H1 (cell line): Measurements from ENCODE around the gene SH2D7. TPM values are rescaled to one million over a fixed set of nuclear protein-coding genes. Genes with fewer than 3 reads are reported as not detected.

Experiments used
- CTCF ChIA-PET: fragments of 300-600 bp; sonication (Branson Sonifier 250); formaldehyde crosslinking; loops from one replicate; lab custom pipeline; 2021; ENCODE audit not compliant: partially characterized antibody; lab: Charles Lee
- POLR2A ChIA-PET: fragments of 300-600 bp; sonication (Branson Sonifier 250); formaldehyde crosslinking; loops from one replicate; lab custom pipeline; 2021; ENCODE audit warnings: inconsistent platforms; ENCODE audit not compliant: partially characterized antibody; lab: Charles Lee
- DNase-seq, 2 experiments: peaks; one replicate each; pipeline versions ENCODE4 v3.0.0 to v3.0.0-alpha.2; 2010 to 2022; ENCODE audit warnings: low spot score in 2 of 2, low read depth in 1 of 2, mixed read lengths in 1 of 2
- FAIRE-seq: peaks from 2 replicates; lab custom pipeline; 2011; peaks lifted over from hg19 to GRCh38; lab: Jason Lieb, UNC
- H2AFZ ChIP-seq: 2 replicates; pipeline ENCODE4 v1.8.1; 2012; ENCODE audit warnings: low read length, inconsistent platforms
- H2AK5ac ChIP-seq: 2 replicates; pipeline ENCODE4 v1.6.1; 2013; ENCODE audit warnings: low read depth, low read length
- H2BK120ac ChIP-seq: replicated peaks from 2 replicates; pipeline ENCODE3; 2013; ENCODE audit warnings: low read depth, low read length, inconsistent platforms
- H2BK12ac ChIP-seq: 2 replicates; pipeline ENCODE4 v1.6.1; 2013; ENCODE audit warnings: low read depth, low read length
- H2BK15ac ChIP-seq: 2 replicates; pipeline ENCODE4 v1.6.1; 2013; ENCODE audit warnings: low read length
- H2BK20ac ChIP-seq: 2 replicates; pipeline ENCODE4 v1.6.1; 2013; ENCODE audit warnings: low read length
- H2BK5ac ChIP-seq: 2 replicates; pipeline ENCODE4 v1.6.1; 2013; ENCODE audit warnings: low read depth, low read length
- H3K14ac ChIP-seq: 2 replicates; pipeline ENCODE4 v1.6.1; 2013; ENCODE audit warnings: inconsistent platforms; ENCODE audit not compliant: insufficient read length
- H3K18ac ChIP-seq: 2 replicates; pipeline ENCODE4 v1.6.1; 2013; ENCODE audit warnings: low read length; ENCODE audit errors: extremely low read depth
- H3K23ac ChIP-seq: 2 replicates; pipeline ENCODE4 v1.6.1; 2013; ENCODE audit warnings: inconsistent platforms; ENCODE audit not compliant: insufficient read length
- H3K23me2 ChIP-seq: 2 replicates; pipeline ENCODE4 v1.6.1; 2013; ENCODE audit warnings: low read depth, low read length
- H3K27ac ChIP-seq: 2 replicates; pipeline ENCODE4 v1.6.1; 2011; ENCODE audit warnings: low read depth, low read length, inconsistent platforms
- H3K27me3 ChIP-seq, 4 experiments: replicated peaks in 1 of 4; 1 replicate in 1 of 4; 2 replicates in 3 of 4; pipeline versions ENCODE4 v1.6.1 to v1.8.1; 2011 to 2013; ENCODE audit warnings: low read length in 3 of 4, mild to moderate bottlenecking in 3 of 4, inconsistent platforms in 2 of 4, mixed read lengths in 2 of 4, moderate library complexity in 1 of 4; ENCODE audit not compliant: control insufficient read depth in 3 of 4, insufficient read depth in 3 of 4; ENCODE audit errors: extremely low read depth in 1 of 4
- H3K36me3 ChIP-seq, 4 experiments: 2 replicates each; pipeline versions ENCODE4 v1.6.1 to v1.8.1; 2011 to 2013; ENCODE audit warnings: mild to moderate bottlenecking in 4 of 4, low read length in 3 of 4, moderate library complexity in 2 of 4, control low read depth in 1 of 4, inconsistent platforms in 1 of 4; ENCODE audit not compliant: insufficient read depth in 4 of 4, control insufficient read depth in 2 of 4
- H3K4ac ChIP-seq: replicated peaks from 2 replicates; pipeline ENCODE3; 2013; ENCODE audit warnings: low read length, low read depth, mixed read lengths, inconsistent platforms; ENCODE audit not compliant: insufficient read length
- H3K4me1 ChIP-seq, 4 experiments: replicated peaks in 1 of 4; 1 replicate in 1 of 4; 2 replicates in 3 of 4; pipeline versions ENCODE4 v1.6.1 to v1.8.1; 2011 to 2013; ENCODE audit warnings: low read length in 3 of 4, inconsistent platforms in 2 of 4, mixed read lengths in 1 of 4; ENCODE audit not compliant: insufficient read depth in 4 of 4, control insufficient read depth in 3 of 4
- H3K4me2 ChIP-seq, 2 experiments: 2 replicates each; pipeline versions ENCODE4 v1.6.1 to v1.8.1; 2011 to 2013; ENCODE audit warnings: low read depth in 2 of 2, low read length in 2 of 2, control low read depth in 1 of 2, inconsistent platforms in 1 of 2, mild to moderate bottlenecking in 1 of 2; ENCODE audit not compliant: insufficient read depth in 1 of 2
- H3K4me3 ChIP-seq, 4 experiments: fragments of 200-600, 300-600 bp in 1 of 4; sonication (generic), shearing (Covaris generic), sonication (Bioruptor Twin) in 1 of 4; 2 replicates each; pipeline versions ENCODE4 v1.5.1 to v1.8.1; 2011 to 2016; ENCODE audit warnings: low read length in 4 of 4, low read depth in 3 of 4, control low read depth in 2 of 4, inconsistent platforms in 2 of 4, mild to moderate bottlenecking in 2 of 4, mixed read lengths in 1 of 4, moderate library complexity in 1 of 4; ENCODE audit not compliant: insufficient read depth in 2 of 4; ENCODE audit errors: extremely low read depth in 1 of 4
- H3K56ac ChIP-seq: replicated peaks from 2 replicates; pipeline ENCODE3; 2013; ENCODE audit warnings: low read depth, mild to moderate bottlenecking, mixed read lengths, low read length, inconsistent platforms; ENCODE audit not compliant: insufficient read length
- H3K79me1 ChIP-seq: 2 replicates; pipeline ENCODE4 v1.6.1; 2013; ENCODE audit warnings: low read depth, low read length, control low read depth
- H3K79me2 ChIP-seq, 2 experiments: 2 replicates each; pipeline versions ENCODE4 v1.6.1 to v1.8.1; 2012 to 2013; ENCODE audit warnings: low read length in 2 of 2, mild to moderate bottlenecking in 2 of 2, inconsistent platforms in 1 of 2; ENCODE audit not compliant: insufficient read depth in 2 of 2, control insufficient read depth in 1 of 2
- H3K9ac ChIP-seq, 4 experiments: replicated peaks in 1 of 4; 1 replicate in 1 of 4; 2 replicates in 3 of 4; pipeline versions ENCODE4 v1.6.1 to v1.8.1; 2011 to 2013; ENCODE audit warnings: low read depth in 3 of 4, low read length in 3 of 4, control low read depth in 2 of 4, mild to moderate bottlenecking in 2 of 4, moderate library complexity in 2 of 4, inconsistent platforms in 1 of 4; ENCODE audit errors: extremely low read depth in 1 of 4
- H3K9me3 ChIP-seq, 2 experiments: 2 replicates each; pipeline versions ENCODE4 v1.6.1 to v1.8.1; 2012 to 2013; ENCODE audit warnings: mild to moderate bottlenecking in 2 of 2, moderate library complexity in 2 of 2, control low read depth in 1 of 2, inconsistent platforms in 1 of 2, low read depth in 1 of 2, low read length in 1 of 2, mixed read lengths in 1 of 2; ENCODE audit not compliant: insufficient read depth in 2 of 2
- H4K20me1 ChIP-seq, 2 experiments: replicated peaks in 1 of 2; 2 replicates each; pipeline versions ENCODE3 to v1.8.1; 2011 to 2013; ENCODE audit warnings: inconsistent platforms in 2 of 2, low read length in 2 of 2, mild to moderate bottlenecking in 1 of 2; ENCODE audit not compliant: insufficient read depth in 2 of 2, control insufficient read depth in 1 of 2
- H4K5ac ChIP-seq: 2 replicates; pipeline ENCODE4 v1.6.1; 2013; ENCODE audit warnings: low read length, low read depth, mixed read lengths, inconsistent platforms; ENCODE audit not compliant: insufficient read length
- H4K8ac ChIP-seq: 2 replicates; pipeline ENCODE4 v1.8.0; 2013; ENCODE audit warnings: mild to moderate bottlenecking, moderate library complexity, low read length, inconsistent platforms; ENCODE audit not compliant: insufficient read depth; ENCODE audit errors: extremely low read depth
- H4K91ac ChIP-seq: replicated peaks from 2 replicates; pipeline ENCODE3; 2013; ENCODE audit warnings: low read length, mixed read lengths, inconsistent platforms; ENCODE audit not compliant: insufficient read length
- BRCA1 ChIP-seq: IDR thresholded peaks from 2 replicates; pipeline ENCODE4 v1.6.1; 2012; ENCODE audit warnings: low read depth, low read length, improper control_type of control experiment
- EGR1 ChIP-seq: IDR thresholded peaks from 2 replicates; pipeline ENCODE4 v1.6.1; 2011; ENCODE audit warnings: low read depth, low read length, borderline replicate concordance
- MAFK ChIP-seq: IDR thresholded peaks from 2 replicates; pipeline ENCODE4 v1.6.1; 2012; ENCODE audit warnings: low read depth, mild to moderate bottlenecking, improper control_type of control experiment, low read length
- NANOG ChIP-seq: IDR thresholded peaks from 2 replicates; pipeline ENCODE4 v1.6.1; 2011; ENCODE audit warnings: low read length, low read depth, mild to moderate bottlenecking, inconsistent platforms; ENCODE audit not compliant: insufficient read depth, poor library complexity, severe bottlenecking
- RXRA ChIP-seq: IDR thresholded peaks from 2 replicates; pipeline ENCODE4 v1.6.1; 2011; ENCODE audit warnings: low read depth, mild to moderate bottlenecking, low read length, moderate library complexity; ENCODE audit not compliant: insufficient read depth
- TAF7 ChIP-seq: optimal IDR thresholded peaks from 2 replicates; pipeline ENCODE3; 2011; ENCODE audit warnings: low read depth, mild to moderate bottlenecking, inconsistent platforms, low read length, moderate library complexity, borderline replicate concordance
- ZNF274 ChIP-seq: IDR thresholded peaks from 2 replicates; pipeline ENCODE4 v1.7.0; 2012; ENCODE audit warnings: low read length, borderline replicate concordance; ENCODE audit errors: extremely low read depth
- WGBS, 2 experiments: shearing (Covaris generic) in 1 of 2; methylation state at CpG; one replicate each; pipeline versions ENCODE4 v1.1.6 to v1.1.7; 2013 to 2015; ENCODE audit warnings: low lambda C conversion rate in 2 of 2, mixed read lengths in 2 of 2, inconsistent platforms in 1 of 2, low coverage in 1 of 2, missing lambda C conversion rate in 1 of 2; ENCODE audit not compliant: insufficient replicate concordance in 2 of 2, insufficient coverage in 1 of 2, insufficient read length in 1 of 2; ENCODE audit errors: extremely low coverage in 1 of 2, missing lambda C conversion rate in 1 of 2; 5-methylcytosine and 5-hydroxymethylcytosine counted together
- polyA plus RNA-seq, 7 experiments: library from polyadenylated mRNA; depleted of rRNA in 3 of 7; stranded (reverse) in 5 of 7; unstranded in 2 of 7; fragments of >200 nt in 5 of 7; fragments of 200-250 nt in 2 of 7; gene quantifications; 1 replicate in 5 of 7; 2 replicates in 1 of 7; 4 replicates in 1 of 7; pipeline versions ENCODE4 v1.2.1 to v1.2.3, GENCODE V29; 2011 to 2013; ENCODE audit warnings: missing spikeins in 2 of 7, mixed read lengths in 2 of 7
- total RNA-seq: library from RNA; stranded (reverse); fragmentation: NEBNext Ultra II Directional; extraction: Animal tissue kit (Norgen Biotek cat#: 25700); gene quantifications from 2 replicates; pipeline ENCODE4 v1.2.1, GENCODE V29; 2021
- TF ChIP-seq, protein P1 (sequence below): IDR thresholded peaks from 2 replicates; pipeline ENCODE4 v1.6.1; 2012; ENCODE audit warnings: inconsistent platforms
- TF ChIP-seq, protein P2 (sequence below): IDR thresholded peaks from 2 replicates; pipeline ENCODE4 v1.6.1; 2012; ENCODE audit warnings: low read length, inconsistent platforms

SH2D7 gene
- total and polyA plus RNA-seq, 2 of the 8 experiments (the other 6 are each of a cell fraction or from before 2014, with no cell fraction given), result not detected

GRCh38 chr15:78149068-78149804 is 56.9 kb downstream of the SH2D7 start, which contains the start of gene IDH3A:
TSS of gene IDH3A (plus strand) at chr15:78149362. CDS start at chr15:78149404, 42 bp downstream.
- Histone ChIP-seq H3K18ac (no peak within 1 kb of the TSS), H3K36me3 (no peaks in the 10 kb centered on the region), H2BK20ac (no peak within 1 kb of the TSS), H4K20me1 (peaks cover 0 to 5% of the 10 kb centered on the region in 2 experiments), H3K79me2 (no peaks in the 10 kb centered on the region), H3K4me3 (peak within 1 kb of the TSS; percentile 47 to 79 (median 61)), H3K23me2 (peaks cover 10% of the 10 kb centered on the region), H3K9me3 (no peaks in the 10 kb centered on the region), H3K4me1 (peaks cover 0 to 4% (median 0%) of the 10 kb centered on the region in 4 experiments; a peak in 2 of 7 replicates), H3K4ac (no peak within 1 kb of the TSS), H3K56ac (no peak within 1 kb of the TSS), H3K4me2 (peak within 1 kb of the TSS; percentile 83 to 89), H4K91ac (no peak within 1 kb of the TSS), H2BK15ac (no peak within 1 kb of the TSS), H4K8ac (peak within 1 kb of the TSS; percentile 78; the same call in 1 of the 2 replicates), H2AFZ (peak within 1 kb of the TSS; percentile 43; the same call in 1 of the 2 replicates), H3K23ac (no peak within 1 kb of the TSS), H3K9ac (peak within 1 kb of the TSS; percentile 9 to 57 (median 21); a peak in 5 of 7 replicates), H3K14ac (no peak within 1 kb of the TSS), H2AK5ac (no peak within 1 kb of the TSS), H4K5ac (no peak within 1 kb of the TSS), H2BK120ac (no peak within 1 kb of the TSS), H2BK12ac (no peak within 1 kb of the TSS), H3K79me1 (no peaks in the 10 kb centered on the region), H3K27ac (no peak within 1 kb of the TSS), H3K27me3 (no peaks in the 10 kb centered on the region; a peak in 1 of 7 replicates), H2BK5ac (no peak within 1 kb of the TSS)
- DNase-seq, result peak; percentile 84 to 100
- FAIRE-seq, result no peak
- ChIA-PET CTCF (interaction anchor here (0.6 to 2.1 kb wide), 11 partner anchors 10 to 91 kb away, joined by 3 to 11 read pairs (median 4); no protein-coding TSS in a partner anchor), POLR2A (interaction anchor here (0.6 to 2.0 kb wide), 3 partner anchors 9 to 102 kb away, joined by 3 to 5 read pairs (median 3); no protein-coding TSS in a partner anchor)
- WGBS, 2 experiments, result 3% methylated on average over 47 of the region's 79 CpGs; no CpG with 5 or more reads in 1 of the 2 experiments
- TF ChIP-seq NANOG, result no peak
- TF ChIP-seq RXRA, result no peak
- TF ChIP-seq, protein P1, sequence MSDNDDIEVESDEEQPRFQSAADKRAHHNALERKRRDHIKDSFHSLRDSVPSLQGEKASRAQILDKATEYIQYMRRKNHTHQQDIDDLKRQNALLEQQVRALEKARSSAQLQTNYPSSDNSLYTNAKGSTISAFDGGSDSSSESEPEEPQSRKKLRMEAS, result no peak; the same call in none of the 2 replicates
- TF ChIP-seq BRCA1, result no peak
- no peak for TF ChIP-seq MAFK
- TF ChIP-seq TAF7, result no peak
- no peak for TF ChIP-seq EGR1
- no peak for TF ChIP-seq ZNF274
- TF ChIP-seq, protein P2, sequence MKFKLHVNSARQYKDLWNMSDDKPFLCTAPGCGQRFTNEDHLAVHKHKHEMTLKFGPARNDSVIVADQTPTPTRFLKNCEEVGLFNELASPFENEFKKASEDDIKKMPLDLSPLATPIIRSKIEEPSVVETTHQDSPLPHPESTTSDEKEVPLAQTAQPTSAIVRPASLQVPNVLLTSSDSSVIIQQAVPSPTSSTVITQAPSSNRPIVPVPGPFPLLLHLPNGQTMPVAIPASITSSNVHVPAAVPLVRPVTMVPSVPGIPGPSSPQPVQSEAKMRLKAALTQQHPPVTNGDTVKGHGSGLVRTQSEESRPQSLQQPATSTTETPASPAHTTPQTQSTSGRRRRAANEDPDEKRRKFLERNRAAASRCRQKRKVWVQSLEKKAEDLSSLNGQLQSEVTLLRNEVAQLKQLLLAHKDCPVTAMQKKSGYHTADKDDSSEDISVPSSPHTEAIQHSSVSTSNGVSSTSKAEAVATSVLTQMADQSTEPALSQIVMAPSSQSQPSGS, result no peak
